Transverse colon (tissue), 4 donors: ENCODE data around the gene B3GNT3. TPM values are rescaled to one million over a fixed set of nuclear protein-coding genes. Genes with fewer than 3 reads are reported as not detected.

Experiments
- DNase-seq: peaks from one replicate; pipeline ENCODE4 v3.0.0-alpha.2; 2019
- H3K27ac ChIP-seq, 4 donors: fragments of 200-600 bp; sonication (generic); 2 replicates each; pipeline ENCODE4 v1.5.1; 2016 to 2018; ENCODE audit warnings: inconsistent platforms in 4 of 4
- H3K27me3 ChIP-seq: fragments of 200-600 bp; sonication (generic); 2 replicates; pipeline ENCODE4 v1.5.1; 2017; ENCODE audit warnings: inconsistent platforms
- H3K36me3 ChIP-seq, 4 donors: fragments of 200-600 bp; sonication (generic); 2 replicates each; pipeline ENCODE4 v1.5.1; 2017 to 2019; ENCODE audit warnings: inconsistent platforms in 4 of 4
- H3K4me1 ChIP-seq, 4 donors: fragments of 200-600 bp; sonication (generic); 2 replicates each; pipeline ENCODE4 v1.5.1; 2017 to 2020; ENCODE audit warnings: inconsistent platforms in 4 of 4
- H3K4me3 ChIP-seq, 4 donors: fragments of 200-600 bp; sonication (generic); 1 replicate in 1 of 4; 2 replicates in 3 of 4; pipeline versions ENCODE4 v1.5.1 to v1.6.1; 2017 to 2019; ENCODE audit warnings: inconsistent platforms in 4 of 4
- H3K9me3 ChIP-seq, 2 donors: fragments of 200-600 bp; sonication (generic); 2 replicates each; pipeline ENCODE4 v1.5.1; 2017 to 2019; ENCODE audit warnings: inconsistent platforms in 2 of 2
- CTCF ChIP-seq, 5 experiments: fragments of 200-600 bp in 3 of 5; fragments of 450-650 bp in 2 of 5; sonication (generic) in 3 of 5; IDR thresholded peaks; 1 replicate in 2 of 5; 2 replicates in 3 of 5; pipeline ENCODE4 v1.5.1; 2016 to 2017; ENCODE audit warnings: antibody characterized with exemption in 5 of 5, inconsistent platforms in 3 of 5, mild to moderate bottlenecking in 2 of 5, moderate library complexity in 1 of 5
- EP300 ChIP-seq: sonication (generic); formaldehyde crosslinking; IDR thresholded peaks from one replicate; pipeline ENCODE4 v1.6.1; 2017; ENCODE audit warnings: antibody characterized with exemption, low read depth
- POLR2A ChIP-seq: fragments of 450-650 bp; IDR thresholded peaks from one replicate; pipeline ENCODE4 v1.6.1; 2016; ENCODE audit warnings: antibody characterized with exemption, mild to moderate bottlenecking, moderate library complexity
- POLR2AphosphoS5 ChIP-seq, 3 donors: sonication (generic); formaldehyde crosslinking; IDR thresholded peaks; one replicate each; pipeline ENCODE4 v1.6.1; 2016; ENCODE audit warnings: antibody characterized with exemption in 3 of 3
- WGBS, 2 donors: methylation state at CpG; one replicate each; pipeline ENCODE4 v1.1.5; 2018; ENCODE audit warnings: low coverage in 1 of 2; 5-methylcytosine and 5-hydroxymethylcytosine counted together
- in situ Hi-C, 4 donors: fragments of 200-750 bp; cut with MboI; loops; one replicate each; pipeline versions ENCODE4 v1.15.0 to v1.15.1; 2017; ENCODE audit warnings: low sequenced_read_pairs in 3 of 4, low pct_ligation_motif_present in 1 of 4, low pct_unique_long_range_greater_than_20kb in 1 of 4
- intact Hi-C: fragments of 100-400 bp; cut with DNase I; formaldehyde crosslinking; loops from one replicate; pipeline ENCODE4 v1.15.1; 2023; ENCODE audit warnings: low total_unique reads
- total RNA-seq, 4 donors: library from RNA; depleted of rRNA; stranded (reverse); fragments of >200 nt; gene quantifications; one replicate each; pipeline ENCODE4 v1.1.0, GENCODE V29; 2016

Gene B3GNT3
- total RNA-seq, 4 donors from 2014 or later = 52.1 to 180 (median 144) TPM

- H3K27me3 ChIP-seq = no peaks in the 10 kb centered on the region
- H3K4me3 ChIP-seq = no peak overlapping the region
- H3K27ac ChIP-seq = no peak overlapping the region
- H3K9me3 ChIP-seq = no peaks in the 10 kb centered on the region
- WGBS, 2 donors = 16 to 45% methylated on average over 3 to 27 of the region's 29 CpGs
- H3K4me1 ChIP-seq = peaks cover 0 to 10% (median 3%) of the 10 kb centered on the region in 4 donors
- TF ChIP-seq POLR2AphosphoS5 (IDR thresholded peaks at IDR 0.05) (no peak), POLR2A (no peak), EP300 (no peak), CTCF (IDR thresholded peaks at IDR 0.05) (peak; percentile 95 to 99 (median 96))
- DNase-seq = peak; percentile 92
- intact Hi-C loops (loop anchor here (5.0 to 10.0 kb wide), 2 partner anchors 139 to 153 kb away; no protein-coding TSS in a partner anchor), in situ Hi-C loops (loop anchor here in 2 of 4 donors (5.0 to 25.0 kb wide), 3 partner anchors 72 to 143 kb away; partner anchors contain the start of gene MAP1S (in 1 of the 2))
- H3K36me3 ChIP-seq = no peaks in the 10 kb centered on the region
Observed at GRCh38 chr19:17855280-17856152, 60.6 kb downstream of the B3GNT3 start.

- WGBS, 2 donors = 1% methylated on average over 72 of the region's 80 CpGs; no CpG with 5 or more reads in 1 of the 2 donors
- Histone ChIP-seq H3K27ac (peak within 1 kb of the TSS; percentile 90 to 95 (median 92)), H3K9me3 (no peaks in the 10 kb centered on the region), H3K4me3 (peak within 1 kb of the TSS; percentile 89 to 97 (median 93)), H3K36me3 (peaks cover 0 to 23% (median 10%) of the 10 kb centered on the region in 4 donors), H3K4me1 (peaks cover 9 to 46% (median 23%) of the 10 kb centered on the region in 4 donors), H3K27me3 (no peaks in the 10 kb centered on the region)
- no peak for TF ChIP-seq EP300
- TF ChIP-seq POLR2AphosphoS5 (IDR thresholded peaks at IDR 0.05) = peak; percentile 98 to 99 (median 99)
- peak; percentile 95 for TF ChIP-seq POLR2A
- peak; percentile 69 to 96 (median 81) for TF ChIP-seq CTCF (IDR thresholded peaks at IDR 0.05)
- intact Hi-C loops (loop anchor here (5.0 to 10.0 kb wide), 2 partner anchors 135 to 157 kb away; no protein-coding TSS in a partner anchor), in situ Hi-C loops (loop anchor here in 2 of 4 donors (5.0 to 25.0 kb wide), 4 partner anchors 68 to 147 kb away; partner anchors contain the start of gene MAP1S (in 1 of the 2))
- peak; percentile 99 for DNase-seq
Observed at GRCh38 chr19:17859533-17860330, 64.8 kb downstream of the B3GNT3 start, which contains the start of gene RPL18A. Gene RPL18A (plus strand): TSS chr19:17859910. CDS start chr19:17859957, 47 bp downstream.

- TF ChIP-seq CTCF (IDR thresholded peaks at IDR 0.05) (no peak), POLR2A (no peak), EP300 (no peak), POLR2AphosphoS5 (IDR thresholded peaks at IDR 0.05) (no peak)
- WGBS, 2 donors = 2 to 3% methylated on average over 8 to 22 of the region's 22 CpGs
- Histone ChIP-seq H3K4me3 (peak overlapping the region; percentile 89 to 97 (median 93)), H3K27me3 (no peaks in the 10 kb centered on the region), H3K36me3 (peaks cover 0 to 23% (median 10%) of the 10 kb centered on the region in 4 donors), H3K9me3 (no peaks in the 10 kb centered on the region), H3K4me1 (peaks cover 9 to 53% (median 25%) of the 10 kb centered on the region in 4 donors), H3K27ac (peak overlapping the region; percentile 90 to 95 (median 92))
- in situ Hi-C loops = loop anchor here in 2 of 4 donors (10.0 to 25.0 kb wide), 3 partner anchors 127 to 148 kb away; partner anchors contain the start of gene MAP1S (in 1 of the 2)
- DNase-seq = no peak
- intact Hi-C loops = no loop called here
Observed at GRCh38 chr19:17860331-17860992, 65.5 kb downstream of the B3GNT3 start.
